Activated T-cell treated with anti-CD3 and anti-CD28 coated beads, Interleukin-2, amount 50 U/mL, for 24 hours (primary cell): ENCODE results near the gene SPON1.

ENCODE experiments used
- DNase-seq: peaks from one replicate; pipeline ENCODE4 v3.0.0-alpha.2; 2020
- H3K27ac Mint-ChIP-seq: 2 replicates; pipeline ENCODE4 v1.8.0; 2020; ENCODE audit warnings: mild to moderate bottlenecking, mixed read lengths
- H3K27me3 Mint-ChIP-seq: 2 replicates; pipeline ENCODE4 v1.8.0; 2020; ENCODE audit warnings: mixed read lengths
- H3K36me3 Mint-ChIP-seq: 2 replicates; pipeline ENCODE4 v1.8.0; 2020; ENCODE audit warnings: low read depth, mixed read lengths
- H3K4me1 Mint-ChIP-seq: 2 replicates; pipeline ENCODE4 v1.8.0; 2020; ENCODE audit warnings: low read depth, mixed read lengths
- H3K4me3 Mint-ChIP-seq: 2 replicates; pipeline ENCODE4 v1.8.0; 2020; ENCODE audit warnings: mild to moderate bottlenecking, moderate library complexity, mixed read lengths
- H3K9me3 Mint-ChIP-seq: 2 replicates; pipeline ENCODE4 v1.8.0; 2020; ENCODE audit warnings: mixed read lengths

The SPON1 gene

DNA sequence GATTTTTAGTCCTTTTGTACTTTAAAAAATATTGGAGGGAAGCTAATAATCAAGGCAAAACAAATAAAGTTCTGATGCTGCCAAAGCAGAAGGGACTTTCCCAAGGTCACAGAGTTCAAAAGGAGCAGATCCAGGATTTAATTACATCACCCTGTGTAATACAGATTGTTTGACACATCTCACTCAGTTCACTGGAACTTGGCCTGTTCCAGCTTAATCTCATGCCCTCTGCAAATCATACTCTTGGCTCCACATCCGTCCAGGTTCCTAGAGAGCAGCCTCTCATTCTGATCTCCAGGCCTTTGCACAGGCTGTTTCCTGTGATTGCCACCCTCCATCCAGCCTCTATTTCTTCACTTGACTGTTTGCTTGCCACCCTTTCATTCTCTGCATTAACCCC lies 151.7 kb downstream of the SPON1 start:
- no peak for DNase-seq
- Mint-ChIP-seq H3K4me1 (peaks cover 13% of the 10 kb centered on the region), H3K4me3 (no peak overlapping the region), H3K9me3 (peaks cover 2% of the 10 kb centered on the region), H3K27ac (no peak overlapping the region), H3K27me3 (no peaks in the 10 kb centered on the region), H3K36me3 (no peaks in the 10 kb centered on the region)

DNA sequence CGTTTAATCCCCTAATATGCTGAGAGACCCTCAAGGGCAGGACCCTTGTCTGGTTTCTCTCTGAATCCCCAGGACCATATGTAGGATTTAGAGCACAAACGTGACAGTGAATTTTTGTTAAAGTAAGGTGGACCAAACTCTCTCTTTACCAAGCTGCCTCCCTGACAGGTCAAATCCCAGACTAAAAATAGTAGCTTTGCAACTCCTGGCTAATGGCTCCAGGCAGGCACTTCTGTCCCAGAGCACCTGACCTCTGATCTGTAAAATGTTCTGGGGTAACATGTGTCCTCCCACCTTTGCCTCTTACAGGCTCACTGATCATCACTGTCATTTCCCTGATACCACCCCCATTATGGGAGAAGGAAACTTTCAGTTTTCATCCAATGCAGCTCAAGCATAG lies 152.3 kb downstream of the SPON1 start:
- no peak overlapping the region for H3K4me3 Mint-ChIP-seq

DNA sequence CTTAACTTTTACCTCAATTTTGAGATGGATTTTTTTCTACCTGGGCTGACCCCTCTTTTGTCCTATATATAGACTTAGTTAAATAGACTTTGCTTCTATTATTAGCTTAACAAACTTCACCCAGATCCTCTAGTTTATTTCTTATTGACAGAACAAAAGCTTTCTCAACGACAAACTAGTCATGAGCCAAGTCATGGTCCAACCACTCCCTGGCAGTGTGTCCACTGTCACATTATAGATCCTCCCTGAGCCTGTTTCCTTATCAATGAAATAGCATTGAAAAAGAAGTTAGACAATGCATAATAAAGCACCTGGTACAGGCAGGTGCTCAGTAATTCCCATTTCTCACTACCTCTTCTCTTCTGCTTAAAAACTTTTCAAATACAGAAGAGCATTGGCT lies 155.1 kb downstream of the SPON1 start:
- H3K27me3 Mint-ChIP-seq: no peaks in the 10 kb centered on the region

More for the DNA sequence above, 152.3 kb downstream of the SPON1 start:
- Mint-ChIP-seq H3K9me3 (peaks cover 2% of the 10 kb centered on the region), H3K27me3 (no peaks in the 10 kb centered on the region), H3K4me1 (peaks cover 17% of the 10 kb centered on the region), H3K36me3 (no peaks in the 10 kb centered on the region), H3K27ac (no peak overlapping the region)
- no peak for DNase-seq

DNA sequence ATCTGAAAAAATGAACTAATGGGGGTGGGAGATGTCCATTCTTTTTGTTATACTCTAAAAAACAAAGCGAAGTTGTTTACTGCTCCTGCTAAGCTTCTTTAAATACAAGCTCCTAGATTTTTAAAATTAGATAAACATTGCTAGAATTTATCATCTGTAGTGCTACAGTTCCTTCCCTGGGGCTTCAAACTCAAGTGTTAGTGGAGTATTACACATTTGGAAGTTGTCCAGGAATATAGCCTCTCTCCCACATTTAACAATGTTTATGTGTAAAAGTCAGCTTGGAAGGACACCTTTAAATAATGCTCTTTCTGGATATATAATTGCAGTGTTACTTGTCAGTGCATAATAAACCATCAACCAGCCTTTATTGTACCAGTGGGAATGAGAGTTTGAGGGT lies 155.5 kb downstream of the SPON1 start:
- Mint-ChIP-seq H3K4me3 (no peak overlapping the region), H3K27ac (no peak overlapping the region), H3K36me3 (no peaks in the 10 kb centered on the region), H3K4me1 (peaks cover 19% of the 10 kb centered on the region), H3K9me3 (peaks cover 2% of the 10 kb centered on the region), H3K27me3 (no peaks in the 10 kb centered on the region)
- no peak for DNase-seq

More for the DNA sequence above, 155.1 kb downstream of the SPON1 start:
- H3K9me3 Mint-ChIP-seq: peaks cover 2% of the 10 kb centered on the region
- peaks cover 19% of the 10 kb centered on the region for H3K4me1 Mint-ChIP-seq
- H3K36me3 Mint-ChIP-seq: no peaks in the 10 kb centered on the region
- no peak overlapping the region for H3K27ac Mint-ChIP-seq
- H3K4me3 Mint-ChIP-seq: no peak overlapping the region
- no peak for DNase-seq

DNA sequence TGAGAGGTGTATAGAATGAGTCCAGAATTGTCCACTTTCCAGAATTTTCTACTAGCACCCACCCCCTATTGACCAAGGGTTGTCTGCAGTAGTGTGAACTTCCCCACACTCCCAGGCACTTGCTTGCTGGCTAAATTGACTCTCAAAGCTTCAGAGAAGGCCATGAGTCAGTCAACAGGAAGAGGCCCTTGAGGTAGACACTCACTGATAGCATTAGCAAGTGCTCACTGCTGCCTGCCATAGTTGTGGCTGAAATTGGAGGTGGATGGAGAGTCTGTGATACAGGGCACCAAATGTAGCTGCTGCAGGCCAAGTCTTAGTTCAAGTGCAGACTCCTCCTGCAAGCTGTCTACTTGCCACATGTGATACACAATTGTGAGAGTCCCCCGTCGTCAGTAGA lies 156.8 kb downstream of the SPON1 start:
- Mint-ChIP-seq H3K4me3 (no peak overlapping the region), H3K27ac (no peak overlapping the region)

DNA sequence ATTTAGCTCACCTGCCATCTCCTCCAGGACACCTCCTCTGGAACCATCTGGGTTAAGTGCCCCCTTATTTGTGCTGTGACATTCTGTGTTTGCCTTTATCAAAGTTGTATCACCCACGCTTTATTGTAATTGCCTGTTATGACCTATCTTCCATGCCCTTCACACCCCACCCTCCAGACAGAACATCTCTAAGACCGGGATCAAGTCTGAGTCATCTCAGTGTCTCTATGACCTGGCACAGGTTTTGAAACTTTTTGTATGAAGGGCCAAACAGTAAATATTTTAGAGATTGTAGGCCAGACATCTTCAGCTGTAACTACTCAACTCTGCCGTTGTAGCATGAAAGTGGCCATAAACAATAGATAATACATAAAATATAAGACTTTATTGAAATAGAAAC lies 161.8 kb downstream of the SPON1 start:
- Mint-ChIP-seq H3K27me3 (no peaks in the 10 kb centered on the region), H3K27ac (no peak overlapping the region), H3K4me1 (peaks cover 5% of the 10 kb centered on the region), H3K4me3 (no peak overlapping the region), H3K36me3 (peaks cover 7% of the 10 kb centered on the region), H3K9me3 (no peaks in the 10 kb centered on the region)
- DNase-seq: no peak

More for the DNA sequence above, 156.8 kb downstream of the SPON1 start:
- DNase-seq: no peak
- no peaks in the 10 kb centered on the region for H3K27me3 Mint-ChIP-seq
- H3K9me3 Mint-ChIP-seq: peaks cover 2% of the 10 kb centered on the region
- peaks cover 16% of the 10 kb centered on the region for H3K4me1 Mint-ChIP-seq
- H3K36me3 Mint-ChIP-seq: peaks cover 7% of the 10 kb centered on the region

DNA sequence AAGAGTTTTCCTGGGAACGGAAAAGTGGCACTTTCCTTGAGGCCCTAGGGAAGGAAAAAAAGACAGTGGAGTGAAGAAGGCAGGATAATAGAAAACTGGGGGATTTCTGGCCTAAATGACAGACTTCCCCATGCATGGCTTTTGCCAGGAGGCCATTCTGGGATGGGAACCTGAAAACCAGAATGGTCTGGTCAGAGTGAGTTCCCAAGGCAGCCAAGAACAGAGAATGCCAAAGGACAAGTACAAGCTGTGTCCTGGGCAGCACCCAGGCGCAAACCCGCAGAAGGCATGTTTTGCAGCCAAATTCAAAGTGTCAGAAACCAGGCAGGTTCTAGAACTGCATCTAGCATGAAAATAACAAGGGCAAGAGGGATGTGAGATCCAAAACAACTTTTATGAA lies 162.4 kb downstream of the SPON1 start:
- no peak overlapping the region for H3K27ac Mint-ChIP-seq
- H3K36me3 Mint-ChIP-seq: peaks cover 7% of the 10 kb centered on the region
- H3K4me1 Mint-ChIP-seq: peaks cover under 1% of the 10 kb centered on the region
- DNase-seq: no peak
- H3K27me3 Mint-ChIP-seq: no peaks in the 10 kb centered on the region
- no peaks in the 10 kb centered on the region for H3K9me3 Mint-ChIP-seq
- H3K4me3 Mint-ChIP-seq: no peak overlapping the region

DNA sequence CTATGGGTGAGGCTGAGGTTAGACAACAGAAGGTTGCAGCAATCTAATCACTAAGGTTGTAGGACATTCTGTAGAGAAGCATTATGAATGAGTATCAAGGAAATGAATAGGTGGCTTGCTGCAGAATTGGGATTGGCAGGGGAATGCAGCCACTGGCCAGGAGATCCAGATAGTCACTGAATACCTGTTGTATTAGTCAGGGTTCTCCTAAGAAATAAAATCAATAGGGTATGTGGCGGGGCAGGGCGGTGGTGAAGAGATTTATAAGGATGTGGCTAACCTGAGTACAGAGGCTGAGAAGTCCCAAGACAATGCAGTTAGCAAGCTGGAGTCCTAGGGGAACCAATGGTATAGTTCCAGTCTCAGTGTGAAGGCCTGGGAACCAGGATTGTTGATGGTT lies 163.0 kb downstream of the SPON1 start:
- no peak for DNase-seq
- Mint-ChIP-seq H3K4me3 (no peak overlapping the region), H3K4me1 (no peaks in the 10 kb centered on the region), H3K27ac (no peak overlapping the region), H3K27me3 (no peaks in the 10 kb centered on the region), H3K9me3 (no peaks in the 10 kb centered on the region), H3K36me3 (peaks cover 7% of the 10 kb centered on the region)

DNA sequence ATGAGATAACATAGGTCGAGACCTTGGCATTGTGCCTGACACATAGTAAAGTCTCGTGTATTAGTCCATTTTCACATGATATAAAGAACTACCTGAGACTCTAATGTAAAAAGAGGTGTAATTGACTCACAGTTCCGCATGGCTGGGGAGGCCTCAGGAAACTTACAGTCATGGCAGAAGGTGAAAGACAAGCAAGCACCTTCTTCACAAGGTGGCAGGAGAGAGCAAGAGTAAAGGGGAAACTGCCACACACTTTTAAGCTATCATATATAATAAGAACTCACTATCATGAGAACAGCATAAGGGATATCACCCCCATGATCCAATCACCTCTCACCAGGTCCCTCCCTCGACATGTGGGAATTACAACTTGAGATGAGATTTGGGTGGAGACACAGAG lies 165.2 kb downstream of the SPON1 start:
- Mint-ChIP-seq H3K27me3 (no peaks in the 10 kb centered on the region), H3K36me3 (peaks cover 7% of the 10 kb centered on the region), H3K9me3 (no peaks in the 10 kb centered on the region), H3K27ac (no peak overlapping the region), H3K4me1 (no peaks in the 10 kb centered on the region), H3K4me3 (no peak overlapping the region)
- no peak for DNase-seq

DNA sequence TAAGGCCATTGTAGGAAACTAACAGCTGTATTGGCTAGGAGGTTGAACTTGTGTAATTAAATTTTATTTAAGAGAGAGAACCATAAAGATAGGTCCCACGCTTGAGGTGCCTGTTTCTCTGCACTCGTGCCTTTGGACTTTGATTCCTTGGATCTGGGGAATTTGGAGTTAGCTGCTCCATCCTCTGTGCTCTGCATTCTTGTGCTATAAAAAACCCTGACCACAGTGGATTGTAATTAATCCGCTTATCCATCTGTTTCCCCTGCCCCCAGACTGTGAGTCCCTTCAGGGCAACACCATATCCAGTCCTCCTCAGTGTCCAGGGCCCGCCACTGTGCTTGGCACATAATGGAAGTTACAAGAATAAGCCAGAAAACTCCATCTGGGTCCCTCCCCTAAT lies 169.8 kb downstream of the SPON1 start:
- no peak overlapping the region for H3K4me3 Mint-ChIP-seq
- no peak for DNase-seq
- H3K9me3 Mint-ChIP-seq: no peaks in the 10 kb centered on the region
- no peaks in the 10 kb centered on the region for H3K4me1 Mint-ChIP-seq
- H3K27me3 Mint-ChIP-seq: no peaks in the 10 kb centered on the region
- H3K27ac Mint-ChIP-seq: no peak overlapping the region
- H3K36me3 Mint-ChIP-seq: peaks cover 1% of the 10 kb centered on the region

DNA sequence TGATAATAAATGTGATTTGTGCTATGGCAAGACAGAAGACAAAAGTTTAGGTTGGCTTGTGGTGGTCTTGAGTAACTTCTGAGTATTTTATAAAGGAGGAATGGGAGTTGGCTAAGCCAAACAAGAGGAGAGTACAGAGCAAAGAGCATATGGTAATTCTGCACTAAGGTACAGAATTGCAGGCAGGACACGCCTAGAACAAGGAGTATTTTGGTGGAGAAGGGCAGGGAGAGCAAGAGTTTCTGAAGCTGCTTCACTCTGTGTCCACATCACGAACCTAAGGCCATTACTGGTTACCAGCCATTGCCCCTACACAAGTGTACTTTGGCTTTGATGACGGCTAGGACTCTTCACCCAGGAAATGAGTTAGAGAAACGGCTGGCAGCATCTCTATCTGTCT lies 170.9 kb downstream of the SPON1 start:
- H3K4me3 Mint-ChIP-seq: no peak overlapping the region
- H3K36me3 Mint-ChIP-seq: peaks cover 1% of the 10 kb centered on the region
- DNase-seq: no peak
- H3K27ac Mint-ChIP-seq: no peak overlapping the region
- H3K9me3 Mint-ChIP-seq: no peaks in the 10 kb centered on the region
- no peaks in the 10 kb centered on the region for H3K27me3 Mint-ChIP-seq
- no peaks in the 10 kb centered on the region for H3K4me1 Mint-ChIP-seq

DNA sequence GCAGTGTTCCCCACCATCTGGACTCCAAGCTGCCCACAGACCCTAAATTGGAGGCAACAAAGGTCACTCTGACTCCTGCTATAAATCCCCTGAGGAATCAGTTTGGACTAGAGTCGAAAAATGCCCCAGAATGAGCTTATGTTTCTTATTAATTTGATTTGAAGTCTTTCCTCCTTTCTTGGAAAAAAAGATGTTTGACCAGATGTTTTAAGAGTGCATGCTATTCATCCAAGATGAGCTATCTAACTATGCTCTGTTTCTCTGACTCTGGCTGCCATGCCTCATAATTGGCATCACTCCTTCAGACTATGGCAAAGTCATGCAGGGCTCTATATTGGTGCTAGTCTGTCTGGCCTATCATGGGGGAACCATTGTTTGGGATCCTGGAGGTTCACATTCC lies 174.0 kb downstream of the SPON1 start:
- Mint-ChIP-seq H3K36me3 (peaks cover 1% of the 10 kb centered on the region), H3K27ac (no peak overlapping the region), H3K27me3 (no peaks in the 10 kb centered on the region), H3K9me3 (no peaks in the 10 kb centered on the region), H3K4me1 (no peaks in the 10 kb centered on the region), H3K4me3 (no peak overlapping the region)
- DNase-seq: no peak

DNA sequence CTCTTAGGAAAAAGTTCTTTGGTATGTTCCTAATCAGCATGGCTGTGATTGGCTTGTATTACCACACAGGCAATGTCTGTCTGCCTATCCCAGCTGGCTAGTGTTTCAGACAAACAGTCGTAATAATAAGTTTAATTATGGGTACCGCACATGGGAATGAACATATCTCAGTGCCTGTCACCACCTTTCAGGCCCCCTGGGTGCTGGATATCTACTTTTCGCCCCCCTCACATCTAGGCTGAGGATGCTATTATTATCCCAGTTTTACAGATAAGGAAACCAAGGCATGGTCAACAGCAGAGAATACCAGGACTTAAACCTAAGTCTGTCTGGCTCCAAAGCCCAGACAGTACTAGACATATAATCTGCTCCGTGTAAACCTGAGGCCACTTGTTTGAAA lies 174.8 kb downstream of the SPON1 start:
- H3K27ac Mint-ChIP-seq: no peak overlapping the region
- H3K36me3 Mint-ChIP-seq: peaks cover 1% of the 10 kb centered on the region
- no peak for DNase-seq
- H3K27me3 Mint-ChIP-seq: no peaks in the 10 kb centered on the region
- no peaks in the 10 kb centered on the region for H3K4me1 Mint-ChIP-seq
- H3K9me3 Mint-ChIP-seq: no peaks in the 10 kb centered on the region
- no peak overlapping the region for H3K4me3 Mint-ChIP-seq

DNA sequence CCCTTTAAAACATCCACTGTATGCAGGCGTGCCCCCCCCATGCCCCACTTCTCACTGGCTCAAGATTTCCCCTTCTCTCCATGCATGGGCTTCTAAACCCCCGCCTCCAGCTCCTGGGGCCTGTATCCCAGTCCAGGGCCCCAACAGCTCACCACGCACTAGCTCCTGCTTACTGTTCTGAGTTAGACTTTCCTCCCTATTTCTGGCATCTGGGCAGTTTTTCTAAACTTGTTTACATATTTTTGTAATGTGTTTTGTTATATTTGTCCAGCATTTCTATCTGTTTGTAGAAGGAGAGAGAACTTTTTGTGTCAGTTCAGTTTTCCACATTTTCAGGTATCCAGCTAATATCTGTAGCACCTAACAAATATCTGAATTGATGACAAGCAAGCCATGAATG lies 178.5 kb downstream of the SPON1 start:
- no peaks in the 10 kb centered on the region for H3K9me3 Mint-ChIP-seq
- H3K4me1 Mint-ChIP-seq: peaks cover 10% of the 10 kb centered on the region
- no peaks in the 10 kb centered on the region for H3K36me3 Mint-ChIP-seq
- DNase-seq: no peak
- no peak overlapping the region for H3K27ac Mint-ChIP-seq
- H3K27me3 Mint-ChIP-seq: no peaks in the 10 kb centered on the region
- H3K4me3 Mint-ChIP-seq: no peak overlapping the region

DNA sequence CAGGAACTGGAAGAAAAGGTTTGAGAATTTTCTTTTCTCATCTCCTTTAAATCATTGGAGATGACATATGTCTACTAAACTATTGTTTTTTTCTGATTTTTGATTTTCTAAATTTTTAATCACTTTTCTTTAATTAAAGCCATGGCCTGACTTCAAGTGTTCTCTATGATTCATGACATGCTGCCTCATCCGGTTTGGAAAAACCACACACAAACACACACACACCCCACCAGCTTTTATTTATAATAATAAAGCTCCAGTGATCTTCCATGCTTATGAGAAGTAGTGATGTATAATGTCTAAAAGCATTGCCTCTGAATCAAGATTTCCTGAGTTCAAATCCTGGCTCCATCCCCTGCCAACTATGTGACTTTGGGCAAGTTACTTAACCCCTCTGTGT lies 179.2 kb downstream of the SPON1 start:
- peaks cover 10% of the 10 kb centered on the region for H3K4me1 Mint-ChIP-seq
- H3K27me3 Mint-ChIP-seq: no peaks in the 10 kb centered on the region
- no peak overlapping the region for H3K27ac Mint-ChIP-seq
- no peaks in the 10 kb centered on the region for H3K9me3 Mint-ChIP-seq
- H3K36me3 Mint-ChIP-seq: no peaks in the 10 kb centered on the region
- no peak for DNase-seq
- no peak overlapping the region for H3K4me3 Mint-ChIP-seq

DNA sequence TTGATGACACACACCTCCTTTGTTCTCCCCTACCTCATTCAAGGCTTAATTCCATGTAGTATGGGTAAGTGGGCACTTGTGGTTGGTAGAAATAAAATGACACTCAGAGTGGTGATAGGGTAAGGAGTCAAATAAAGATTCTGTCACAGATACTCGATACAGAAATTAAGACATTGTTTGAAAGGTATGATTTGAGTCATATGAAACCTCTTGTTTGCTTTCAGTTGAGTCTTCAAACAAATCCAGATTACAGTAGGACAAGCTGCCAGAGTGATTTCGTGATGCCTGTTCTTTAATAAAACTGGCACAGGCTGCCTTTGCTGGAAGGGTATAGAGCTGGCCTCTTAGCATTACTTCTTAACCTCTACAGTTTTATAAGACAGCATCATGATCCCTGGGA lies 182.4 kb downstream of the SPON1 start:
- Mint-ChIP-seq H3K27ac (no peak overlapping the region), H3K27me3 (no peaks in the 10 kb centered on the region), H3K9me3 (no peaks in the 10 kb centered on the region), H3K4me1 (peaks cover 12% of the 10 kb centered on the region), H3K36me3 (no peaks in the 10 kb centered on the region), H3K4me3 (no peak overlapping the region)
- DNase-seq: no peak
